GM12878 (cell line): ENCODE results near the gene CTIF.

ENCODE experiments used
- CHD1 ChIP-seq: IDR thresholded peaks from 2 replicates; pipeline ENCODE4 v1.6.1; 2012; ENCODE audit warnings: low read depth, low read length, improper control_type of control experiment
- GABPA ChIP-seq: IDR thresholded peaks from 2 replicates; pipeline ENCODE4 v1.6.1; 2014; ENCODE audit warnings: antibody characterized with exemption, low read depth, mild to moderate bottlenecking, inconsistent platforms
- HDAC6 ChIP-seq: fragments of 200-600 bp; sonication (generic); IDR thresholded peaks from one replicate; pipeline ENCODE4 v1.8.0; 2017; ENCODE audit warnings: antibody characterized with exemption; ENCODE audit not compliant: unreplicated experiment
- POLR2A ChIP-seq: IDR thresholded peaks from 2 replicates; pipeline ENCODE4 v1.6.1; 2011; ENCODE audit warnings: low read depth, mild to moderate bottlenecking, low read length
- RAD21 ChIP-seq: IDR thresholded peaks from 2 replicates; pipeline ENCODE4 v1.6.1; 2011; ENCODE audit warnings: mild to moderate bottlenecking, low read depth, low read length, moderate library complexity; ENCODE audit not compliant: insufficient read depth
- SIX5 ChIP-seq: IDR thresholded peaks from 2 replicates; pipeline ENCODE4 v1.6.1; 2011; ENCODE audit warnings: mild to moderate bottlenecking, low read depth, low read length, moderate library complexity; ENCODE audit not compliant: severe bottlenecking
- SMAD5 ChIP-seq: IDR thresholded peaks from 2 replicates; pipeline ENCODE4 v1.6.1; 2016; ENCODE audit warnings: antibody characterized with exemption, low read depth
- TAF1 ChIP-seq: IDR thresholded peaks from 2 replicates; pipeline ENCODE4 v1.6.1; 2011; ENCODE audit warnings: mild to moderate bottlenecking, low read depth, low read length, borderline replicate concordance
- ZNF274 ChIP-seq: IDR thresholded peaks from one replicate; pipeline ENCODE4 v1.8.0; 2011; ENCODE audit not compliant: insufficient read length, insufficient read depth
- TF ChIP-seq, protein P1 (sequence below): IDR thresholded peaks from 2 replicates; pipeline ENCODE4 v1.6.1; 2012; ENCODE audit warnings: mild to moderate bottlenecking, low read depth, low read length
- TF ChIP-seq, protein P2 (sequence below), 3 experiments: IDR thresholded peaks in 2 of 3; conservative IDR thresholded peaks in 1 of 3; 2 replicates each; pipeline ENCODE4 v1.5.1; 2011; ENCODE audit warnings: low read depth in 3 of 3, low read length in 3 of 3, mild to moderate bottlenecking in 3 of 3, control low read depth in 2 of 3, moderate library complexity in 2 of 3, inconsistent platforms in 1 of 3, mixed read lengths in 1 of 3; ENCODE audit not compliant: control insufficient read depth in 2 of 3, insufficient read depth in 1 of 3; ENCODE audit errors: extremely low read depth in 1 of 3
- TF ChIP-seq, protein P3 (sequence below): fragments of 450-650 bp; formaldehyde crosslinking; IDR thresholded peaks from 2 replicates; pipeline ENCODE4 v1.4.0; 2022; ENCODE audit warnings: mild to moderate bottlenecking, moderate library complexity

- TF ChIP-seq, protein P1, sequence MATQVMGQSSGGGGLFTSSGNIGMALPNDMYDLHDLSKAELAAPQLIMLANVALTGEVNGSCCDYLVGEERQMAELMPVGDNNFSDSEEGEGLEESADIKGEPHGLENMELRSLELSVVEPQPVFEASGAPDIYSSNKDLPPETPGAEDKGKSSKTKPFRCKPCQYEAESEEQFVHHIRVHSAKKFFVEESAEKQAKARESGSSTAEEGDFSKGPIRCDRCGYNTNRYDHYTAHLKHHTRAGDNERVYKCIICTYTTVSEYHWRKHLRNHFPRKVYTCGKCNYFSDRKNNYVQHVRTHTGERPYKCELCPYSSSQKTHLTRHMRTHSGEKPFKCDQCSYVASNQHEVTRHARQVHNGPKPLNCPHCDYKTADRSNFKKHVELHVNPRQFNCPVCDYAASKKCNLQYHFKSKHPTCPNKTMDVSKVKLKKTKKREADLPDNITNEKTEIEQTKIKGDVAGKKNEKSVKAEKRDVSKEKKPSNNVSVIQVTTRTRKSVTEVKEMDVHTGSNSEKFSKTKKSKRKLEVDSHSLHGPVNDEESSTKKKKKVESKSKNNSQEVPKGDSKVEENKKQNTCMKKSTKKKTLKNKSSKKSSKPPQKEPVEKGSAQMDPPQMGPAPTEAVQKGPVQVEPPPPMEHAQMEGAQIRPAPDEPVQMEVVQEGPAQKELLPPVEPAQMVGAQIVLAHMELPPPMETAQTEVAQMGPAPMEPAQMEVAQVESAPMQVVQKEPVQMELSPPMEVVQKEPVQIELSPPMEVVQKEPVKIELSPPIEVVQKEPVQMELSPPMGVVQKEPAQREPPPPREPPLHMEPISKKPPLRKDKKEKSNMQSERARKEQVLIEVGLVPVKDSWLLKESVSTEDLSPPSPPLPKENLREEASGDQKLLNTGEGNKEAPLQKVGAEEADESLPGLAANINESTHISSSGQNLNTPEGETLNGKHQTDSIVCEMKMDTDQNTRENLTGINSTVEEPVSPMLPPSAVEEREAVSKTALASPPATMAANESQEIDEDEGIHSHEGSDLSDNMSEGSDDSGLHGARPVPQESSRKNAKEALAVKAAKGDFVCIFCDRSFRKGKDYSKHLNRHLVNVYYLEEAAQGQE, result no peak
- TF ChIP-seq, protein P2, sequence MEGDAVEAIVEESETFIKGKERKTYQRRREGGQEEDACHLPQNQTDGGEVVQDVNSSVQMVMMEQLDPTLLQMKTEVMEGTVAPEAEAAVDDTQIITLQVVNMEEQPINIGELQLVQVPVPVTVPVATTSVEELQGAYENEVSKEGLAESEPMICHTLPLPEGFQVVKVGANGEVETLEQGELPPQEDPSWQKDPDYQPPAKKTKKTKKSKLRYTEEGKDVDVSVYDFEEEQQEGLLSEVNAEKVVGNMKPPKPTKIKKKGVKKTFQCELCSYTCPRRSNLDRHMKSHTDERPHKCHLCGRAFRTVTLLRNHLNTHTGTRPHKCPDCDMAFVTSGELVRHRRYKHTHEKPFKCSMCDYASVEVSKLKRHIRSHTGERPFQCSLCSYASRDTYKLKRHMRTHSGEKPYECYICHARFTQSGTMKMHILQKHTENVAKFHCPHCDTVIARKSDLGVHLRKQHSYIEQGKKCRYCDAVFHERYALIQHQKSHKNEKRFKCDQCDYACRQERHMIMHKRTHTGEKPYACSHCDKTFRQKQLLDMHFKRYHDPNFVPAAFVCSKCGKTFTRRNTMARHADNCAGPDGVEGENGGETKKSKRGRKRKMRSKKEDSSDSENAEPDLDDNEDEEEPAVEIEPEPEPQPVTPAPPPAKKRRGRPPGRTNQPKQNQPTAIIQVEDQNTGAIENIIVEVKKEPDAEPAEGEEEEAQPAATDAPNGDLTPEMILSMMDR (IDR thresholded peaks at IDR 0.05 in 2 of 3, conservative IDR thresholded peaks at IDR 0.05 in 1 of 3; ENCODE audit: control insufficient read depth in 2 of 3, extremely low read depth in 1 of 3, insufficient read depth in 1 of 3, low read depth in 3 of 3, low read length in 3 of 3), result no peak
- TF ChIP-seq TAF1 (no peak), HDAC6 (no peak), ZNF274 (no peak), RAD21 (no peak), SIX5 (no peak), POLR2A (no peak), SMAD5 (no peak), GABPA (no peak), CHD1 (no peak)
- TF ChIP-seq, protein P3, sequence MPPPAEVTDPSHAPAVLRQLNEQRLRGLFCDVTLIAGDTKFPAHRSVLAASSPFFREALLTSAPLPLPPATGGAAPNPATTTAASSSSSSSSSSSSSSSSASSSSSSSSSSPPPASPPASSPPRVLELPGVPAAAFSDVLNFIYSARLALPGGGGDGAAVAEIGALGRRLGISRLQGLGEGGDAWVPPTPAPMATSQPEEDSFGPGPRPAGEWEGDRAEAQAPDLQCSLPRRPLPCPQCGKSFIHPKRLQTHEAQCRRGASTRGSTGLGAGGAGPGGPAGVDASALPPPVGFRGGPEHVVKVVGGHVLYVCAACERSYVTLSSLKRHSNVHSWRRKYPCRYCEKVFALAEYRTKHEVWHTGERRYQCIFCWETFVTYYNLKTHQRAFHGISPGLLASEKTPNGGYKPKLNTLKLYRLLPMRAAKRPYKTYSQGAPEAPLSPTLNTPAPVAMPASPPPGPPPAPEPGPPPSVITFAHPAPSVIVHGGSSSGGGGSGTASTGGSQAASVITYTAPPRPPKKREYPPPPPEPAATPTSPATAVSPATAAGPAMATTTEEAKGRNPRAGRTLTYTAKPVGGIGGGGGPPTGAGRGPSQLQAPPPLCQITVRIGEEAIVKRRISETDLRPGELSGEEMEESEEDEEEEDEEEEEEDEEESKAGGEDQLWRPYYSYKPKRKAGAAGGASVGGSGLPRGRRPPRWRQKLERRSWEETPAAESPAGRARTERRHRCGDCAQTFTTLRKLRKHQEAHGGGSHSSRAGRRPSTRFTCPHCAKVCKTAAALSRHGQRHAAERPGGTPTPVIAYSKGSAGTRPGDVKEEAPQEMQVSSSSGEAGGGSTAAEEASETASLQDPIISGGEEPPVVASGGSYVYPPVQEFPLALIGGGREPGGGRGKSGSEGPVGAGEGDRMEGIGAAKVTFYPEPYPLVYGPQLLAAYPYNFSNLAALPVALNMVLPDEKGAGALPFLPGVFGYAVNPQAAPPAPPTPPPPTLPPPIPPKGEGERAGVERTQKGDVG (CRISPR knock-in tag), result no peak
Observed at GRCh38 chr18:48899558-48900174, 360.8 kb downstream of the CTIF start.
